Kidney (tissue), 14 donors: ENCODE data around the gene GPR107. TPM values are rescaled to one million over a fixed set of nuclear protein-coding genes. Genes with fewer than 3 reads are reported as not detected.
A peak's percentile ranks its signal among the peaks of the same experiment; 100 is the strongest.

Source experiments
- DNase-seq, 5 donors: peaks; one replicate each; pipeline ENCODE4 v3.0.0-alpha.2; 2013 to 2020
- FAIRE-seq: peaks from 2 replicates; lab custom pipeline; 2012; peaks lifted over from hg19 to GRCh38; lab: Jason Lieb, UNC
- H3K27ac ChIP-seq, 2 donors: one replicate each; pipeline ENCODE4 v1.7.0; 2013; ENCODE audit warnings: low read depth in 2 of 2, low read length in 2 of 2, inconsistent platforms in 1 of 2
- H3K27me3 ChIP-seq: one replicate; pipeline ENCODE4 v1.7.1; 2013; ENCODE audit warnings: low read length, inconsistent platforms; ENCODE audit not compliant: control insufficient read depth, insufficient read depth
- H3K36me3 ChIP-seq, 3 donors: one replicate each; pipeline versions ENCODE4 v1.7.0 to v1.7.1; 2013; ENCODE audit warnings: low read length in 3 of 3, control low read depth in 1 of 3, inconsistent platforms in 1 of 3; ENCODE audit not compliant: insufficient read depth in 3 of 3, control insufficient read depth in 2 of 3
- H3K4me1 ChIP-seq, 3 donors: one replicate each; pipeline versions ENCODE4 v1.7.0 to v1.7.1; 2013; ENCODE audit warnings: low read length in 3 of 3, inconsistent platforms in 1 of 3, low read depth in 1 of 3; ENCODE audit not compliant: control insufficient read depth in 2 of 3, insufficient read depth in 2 of 3
- H3K4me3 ChIP-seq, 3 donors: one replicate each; pipeline versions ENCODE4 v1.7.0 to v1.8.1; 2013; ENCODE audit warnings: low read length in 3 of 3, control low read depth in 1 of 3, inconsistent platforms in 1 of 3
- H3K9ac ChIP-seq, 3 donors: one replicate each; pipeline versions ENCODE4 v1.7.0 to v1.7.1; 2013; ENCODE audit warnings: low read length in 3 of 3, control low read depth in 1 of 3, inconsistent platforms in 1 of 3
- H3K9me3 ChIP-seq, 3 donors: one replicate each; pipeline versions ENCODE4 v1.7.0 to v1.7.1; 2013; ENCODE audit warnings: low read length in 3 of 3, control low read depth in 1 of 3, inconsistent platforms in 1 of 3; ENCODE audit not compliant: control insufficient read depth in 2 of 3, insufficient read depth in 1 of 3
- CTCF ChIP-seq: IDR thresholded peaks from 3 replicates; pipeline ENCODE4 v1.5.1; 2012; ENCODE audit warnings: mild to moderate bottlenecking, moderate library complexity, borderline replicate concordance; ENCODE audit not compliant: insufficient read depth; ENCODE audit errors: extremely low read depth
- intact Hi-C: fragments of 100-400 bp; cut with DNase I; formaldehyde crosslinking; loops from one replicate; pipeline ENCODE4 v1.11.1; 2022
- polyA plus RNA-seq: library from polyadenylated mRNA; stranded (reverse); fragments of 350-450 nt; fragmentation: Illumina TruSeq; extraction: RNeasy Lipid Tissue Mini Kit (QIAGEN cat#74804); gene quantifications from one replicate; pipeline ENCODE4 v1.2.3, GENCODE V29; 2014; ENCODE audit warnings: low read depth, low replicate concordance; ENCODE audit not compliant: insufficient read depth
- total RNA-seq: library from RNA; stranded (reverse); fragmentation: NEBNext Ultra II Directional; extraction: Animal tissue kit (Norgen Biotek cat#: 25700); gene quantifications from one replicate; pipeline ENCODE4 v1.2.1, GENCODE V29; 2021
- donor health status: control.
- donor health status: control.
- donor health status: control.
- donor health status: control.
- donor health status: control.
- donor health status: DM: yes; HTN: yes; CAD: no.
- donor health status: Normal renal cell carcinoma (clear cell type).

GPR107 gene
- total and polyA plus RNA-seq, 2 donors from 2014 or later: 18.0 to 45.6 TPM

GRCh38 chr9:130159057-130159456, 105.4 kb downstream of the GPR107 start:
- Histone ChIP-seq H3K9me3 (no peaks in the 10 kb centered on the region), H3K27me3 (no peaks in the 10 kb centered on the region), H3K4me3 (no peak overlapping the region), H3K27ac (no peak overlapping the region), H3K4me1 (no peaks in the 10 kb centered on the region), H3K36me3 (no peaks in the 10 kb centered on the region), H3K9ac (no peak overlapping the region)
- FAIRE-seq: no peak
- intact Hi-C loops: no loop called here
- peak in 1 of 5 donors; percentile 76 for DNase-seq
- TF ChIP-seq CTCF: no peak

- intact Hi-C loops: no loop called here
- FAIRE-seq (no peak), DNase-seq (no peak)
- no peak overlapping the region for H3K4me3 ChIP-seq
- no peak overlapping the region for H3K9ac ChIP-seq
- H3K9me3 ChIP-seq: no peaks in the 10 kb centered on the region
- no peaks in the 10 kb centered on the region for H3K4me1 ChIP-seq
- no peak for TF ChIP-seq CTCF
- H3K27me3 ChIP-seq: no peaks in the 10 kb centered on the region
- H3K27ac ChIP-seq: no peak overlapping the region
- H3K36me3 ChIP-seq: no peaks in the 10 kb centered on the region
Measured at GRCh38 chr9:130159915-130160670, 106.4 kb downstream of the GPR107 start.

GRCh38 chr9:130160862-130161470, 107.3 kb downstream of the GPR107 start:
- Histone ChIP-seq H3K9me3 (no peaks in the 10 kb centered on the region), H3K27me3 (no peaks in the 10 kb centered on the region), H3K9ac (no peak overlapping the region), H3K36me3 (no peaks in the 10 kb centered on the region), H3K27ac (no peak overlapping the region), H3K4me3 (no peak overlapping the region), H3K4me1 (no peaks in the 10 kb centered on the region)
- intact Hi-C loops: no loop called here
- FAIRE-seq (no peak), DNase-seq (no peak)
- TF ChIP-seq CTCF: no peak
